OCI-LY7 (cell line): Measurements from ENCODE around the gene AAGAB. TPM values are rescaled to one million over a fixed set of nuclear protein-coding genes. Genes with fewer than 3 reads are reported as not detected.

Source experiments
- BruUV-seq: library from RNA; stranded (reverse); fragments of 400-500 nt; replicated peaks from 2 replicates; lab custom pipeline; 2021; lab: Mats Ljungman, UMichigan
- CTCF ChIA-PET: fragments of 300-600 bp; sonication (Branson Sonifier 250); formaldehyde crosslinking; loops from one replicate; lab custom pipeline; 2022; ENCODE audit warnings: antibody characterized with exemption; ENCODE audit not compliant: unreplicated experiment; lab: Charles Lee
- POLR2A ChIA-PET: fragments of 300-600 bp; sonication (Branson Sonifier 250); formaldehyde crosslinking; loops from one replicate; lab custom pipeline; 2022; ENCODE audit warnings: antibody characterized with exemption; lab: Charles Lee
- DNase-seq: peaks from one replicate; pipeline ENCODE4 v3.0.0-alpha.2; 2015; ENCODE audit warnings: low spot score
- H2AFZ ChIP-seq: fragments of 200-600 bp; sonication (generic), shearing (Covaris generic); 2 replicates; pipeline ENCODE4 v1.6.1; 2014; ENCODE audit warnings: mild to moderate bottlenecking, antibody characterized with exemption, low read length, moderate library complexity
- H3K27ac ChIP-seq: fragments of 200-600 bp; sonication (generic); 2 replicates; pipeline ENCODE4 v1.5.1; 2014; ENCODE audit warnings: mixed run types, low read depth, mild to moderate bottlenecking, moderate library complexity, low read length, inconsistent platforms; ENCODE audit not compliant: poor library complexity, severe bottlenecking
- H3K36me3 ChIP-seq: fragments of 200-600 bp; sonication (generic); 2 replicates; pipeline ENCODE4 v1.6.1; 2014; ENCODE audit warnings: mild to moderate bottlenecking, antibody characterized with exemption, low read length, moderate library complexity, mixed read lengths; ENCODE audit not compliant: insufficient read depth
- H3K4me1 ChIP-seq: fragments of 200-600 bp; sonication (generic); 2 replicates; pipeline ENCODE4 v1.5.1; 2014; ENCODE audit warnings: mild to moderate bottlenecking, low read length; ENCODE audit not compliant: insufficient read depth, poor library complexity, severe bottlenecking
- H3K4me2 ChIP-seq: fragments of 200-600 bp; sonication (generic); 2 replicates; pipeline ENCODE4 v1.6.1; 2014; ENCODE audit warnings: mild to moderate bottlenecking, low read length
- H3K4me3 ChIP-seq: fragments of 200-600 bp; sonication (generic); 2 replicates; pipeline ENCODE4 v1.5.1; 2014; ENCODE audit warnings: mild to moderate bottlenecking, low read depth, low read length; ENCODE audit not compliant: poor library complexity, severe bottlenecking
- H3K79me2 ChIP-seq: fragments of 200-600 bp; sonication (generic); 2 replicates; pipeline ENCODE4 v1.6.1; 2016; ENCODE audit warnings: low read depth, mild to moderate bottlenecking, low read length, moderate library complexity, mixed read lengths; ENCODE audit not compliant: insufficient read depth
- H3K9me2 ChIP-seq: fragments of 200-600 bp; sonication (generic); 2 replicates; pipeline ENCODE4 v1.6.1; 2016; ENCODE audit warnings: mild to moderate bottlenecking, low read length, mixed read lengths; ENCODE audit not compliant: insufficient read depth
- H3K9me3 ChIP-seq: fragments of 200-600 bp; sonication (generic); 2 replicates; pipeline ENCODE4 v1.6.1; 2014; ENCODE audit warnings: mild to moderate bottlenecking, mixed run types, low read length, mixed read lengths
- H4K20me1 ChIP-seq: fragments of 200-600 bp; sonication (generic); 2 replicates; pipeline ENCODE4 v1.6.1; 2014; ENCODE audit warnings: mild to moderate bottlenecking, antibody characterized with exemption, low read length, moderate library complexity, mixed read lengths; ENCODE audit not compliant: insufficient read depth
- EZH2phosphoT487 ChIP-seq: fragments of 200-600 bp; sonication (generic); IDR thresholded peaks from 2 replicates; pipeline ENCODE4 v1.6.1; 2018; ENCODE audit warnings: low read depth, borderline replicate concordance, mild to moderate bottlenecking, mixed run types, antibody characterized with exemption, low read length, moderate library complexity, mixed read lengths
- intact Hi-C: fragments of 100-400 bp; cut with micrococcal nuclease; formaldehyde crosslinking; loops from one replicate; pipeline ENCODE4 v1.10.0; 2022; ENCODE audit not compliant: unreplicated experiment
- total RNA-seq, 2 experiments: library from RNA; depleted of rRNA in 1 of 2; stranded (reverse); fragments of >200 nt in 1 of 2; shearing (Covaris generic) in 1 of 2; gene quantifications; 2 replicates each; pipeline ENCODE4 v1.2.3, GENCODE V29; 2014 to 2022
- TF ChIP-seq, protein P1 (sequence below): fragments of 200-600 bp; sonication (generic); conservative IDR thresholded peaks from 2 replicates; pipeline ENCODE4 v1.5.1; 2014; ENCODE audit warnings: mild to moderate bottlenecking, antibody characterized with exemption, low read length, moderate library complexity, mixed read lengths

AAGAB gene
- total RNA-seq, 2 experiments from 2014 or later, result 31.0 to 39.9 TPM

DNA sequence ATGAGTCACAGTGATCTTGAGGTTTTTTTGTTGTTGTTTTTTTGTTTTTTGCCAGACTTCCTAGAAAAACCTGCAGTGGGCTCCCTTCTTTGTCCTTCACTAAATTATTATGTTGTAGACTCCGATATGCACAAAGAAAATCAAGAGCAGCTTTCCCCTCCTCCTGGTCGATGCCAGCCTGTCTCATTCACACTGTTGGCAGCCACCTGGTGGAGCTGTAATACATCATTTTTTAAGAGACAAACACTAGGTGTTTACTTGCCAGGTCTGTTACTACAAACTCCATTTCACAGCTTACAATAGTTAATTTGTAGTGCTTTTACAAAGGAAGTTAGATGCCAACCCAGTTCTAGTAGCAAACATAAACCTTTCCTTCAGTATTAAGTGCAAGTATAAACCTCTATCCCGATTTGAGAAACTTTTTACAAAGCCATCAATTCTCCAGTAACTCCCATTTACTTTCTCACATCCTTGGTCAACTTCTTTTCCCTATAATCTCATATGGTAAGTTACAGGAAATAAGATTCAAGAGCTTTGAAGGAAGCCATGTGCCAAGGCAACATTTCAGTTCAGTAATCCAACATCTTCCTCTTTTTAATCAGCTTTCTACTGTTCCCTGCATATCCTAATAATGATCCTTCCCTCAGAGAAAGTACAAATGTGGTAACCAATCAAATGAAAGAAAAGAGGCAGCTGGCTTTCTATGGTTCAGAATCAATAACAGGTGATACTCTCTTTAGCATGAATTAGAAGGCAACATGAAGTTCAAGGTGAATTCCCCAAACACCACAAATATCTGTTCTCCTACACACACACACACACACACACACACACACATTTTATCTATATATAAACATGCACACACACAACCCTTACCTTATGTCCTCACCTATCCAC lies 14.0 kb downstream of the AAGAB start:
- peaks cover 61% of the 10 kb centered on the region for H3K79me2 ChIP-seq
- H3K36me3 ChIP-seq, result peaks cover 38% of the 10 kb centered on the region
- intact Hi-C loops, result no loop called here
- CTCF ChIA-PET, result no interaction called here
- TF ChIP-seq, protein P1, sequence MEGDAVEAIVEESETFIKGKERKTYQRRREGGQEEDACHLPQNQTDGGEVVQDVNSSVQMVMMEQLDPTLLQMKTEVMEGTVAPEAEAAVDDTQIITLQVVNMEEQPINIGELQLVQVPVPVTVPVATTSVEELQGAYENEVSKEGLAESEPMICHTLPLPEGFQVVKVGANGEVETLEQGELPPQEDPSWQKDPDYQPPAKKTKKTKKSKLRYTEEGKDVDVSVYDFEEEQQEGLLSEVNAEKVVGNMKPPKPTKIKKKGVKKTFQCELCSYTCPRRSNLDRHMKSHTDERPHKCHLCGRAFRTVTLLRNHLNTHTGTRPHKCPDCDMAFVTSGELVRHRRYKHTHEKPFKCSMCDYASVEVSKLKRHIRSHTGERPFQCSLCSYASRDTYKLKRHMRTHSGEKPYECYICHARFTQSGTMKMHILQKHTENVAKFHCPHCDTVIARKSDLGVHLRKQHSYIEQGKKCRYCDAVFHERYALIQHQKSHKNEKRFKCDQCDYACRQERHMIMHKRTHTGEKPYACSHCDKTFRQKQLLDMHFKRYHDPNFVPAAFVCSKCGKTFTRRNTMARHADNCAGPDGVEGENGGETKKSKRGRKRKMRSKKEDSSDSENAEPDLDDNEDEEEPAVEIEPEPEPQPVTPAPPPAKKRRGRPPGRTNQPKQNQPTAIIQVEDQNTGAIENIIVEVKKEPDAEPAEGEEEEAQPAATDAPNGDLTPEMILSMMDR, result peak; percentile 79
- TF ChIP-seq EZH2phosphoT487, result no peak
- no TSS peak for BruUV-seq
- peaks cover 17% of the 10 kb centered on the region; the same call in 1 of the 2 replicates for H3K9me3 ChIP-seq
- H3K4me1 ChIP-seq, result peaks cover 30% of the 10 kb centered on the region
- no peaks in the 10 kb centered on the region for H3K9me2 ChIP-seq
- H3K27ac ChIP-seq, result no peak overlapping the region
- H3K4me2 ChIP-seq, result peak overlapping the region; percentile 56
- no peak overlapping the region for H2AFZ ChIP-seq
- POLR2A ChIA-PET, result interaction anchor here (0.8 to 2.0 kb wide), 4 partner anchors 7 to 16 kb away, joined by 3 to 6 read pairs (median 4); partner anchors contain the start of genes AAGAB and IQCH
- peak; percentile 46 for DNase-seq
- no peak overlapping the region for H3K4me3 ChIP-seq
- peaks cover 17% of the 10 kb centered on the region; the same call in 1 of the 2 replicates for H4K20me1 ChIP-seq

DNA sequence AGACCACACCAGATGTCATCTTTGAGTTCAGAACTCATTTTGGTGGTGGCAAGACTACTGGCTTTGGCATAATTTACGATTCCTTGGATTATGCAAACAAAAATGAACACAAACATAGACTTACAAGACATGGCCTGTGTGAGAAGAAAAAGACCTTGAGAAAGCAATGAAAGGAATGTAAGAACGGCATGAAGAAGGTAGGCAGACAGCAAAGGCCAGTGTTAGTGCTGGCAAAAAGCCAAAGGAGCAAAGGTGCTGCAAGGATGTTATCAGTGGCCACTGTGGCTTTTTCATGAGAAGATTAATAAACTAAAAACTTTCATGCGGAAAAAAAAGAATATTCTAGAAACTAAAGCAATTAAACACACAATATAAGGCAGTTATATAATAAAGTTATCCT lies 21.9 kb downstream of the AAGAB start:
- Histone ChIP-seq H3K9me3 (no peaks in the 10 kb centered on the region), H3K27ac (no peak overlapping the region), H4K20me1 (0 out of 2 replicates have a peak, but pooled peaks cover 5% of the 10 kb centered on the region), H3K4me1 (peaks cover 12% of the 10 kb centered on the region), H3K4me2 (no peak overlapping the region), H3K36me3 (peaks cover 87% of the 10 kb centered on the region), H2AFZ (no peak overlapping the region), H3K79me2 (peaks cover 10% of the 10 kb centered on the region; the same call in 1 of the 2 replicates), H3K9me2 (no peaks in the 10 kb centered on the region), H3K4me3 (no peak overlapping the region)
- POLR2A ChIA-PET, result no interaction called here
- TF ChIP-seq EZH2phosphoT487, result no peak
- TF ChIP-seq, protein P1, result no peak
- CTCF ChIA-PET, result no interaction called here
- BruUV-seq, result no TSS peak
- DNase-seq, result no peak
- intact Hi-C loops, result no loop called here
